HFFc6 (cell line): ENCODE measurements around the gene SEPTIN8. TPM values are rescaled to one million over a fixed set of nuclear protein-coding genes. Genes with fewer than 3 reads are reported as not detected.

Experiments
- DNase-seq: peaks from one replicate; pipeline ENCODE4 v3.0.0-alpha.2; 2018
- H3K27ac Mint-ChIP-seq: 2 replicates; pipeline ENCODE4 v1.8.0; 2020; ENCODE audit warnings: mild to moderate bottlenecking, mixed read lengths
- H3K27me3 Mint-ChIP-seq: 2 replicates; pipeline ENCODE4 v1.8.0; 2021; ENCODE audit warnings: mild to moderate bottlenecking, moderate library complexity, mixed read lengths; ENCODE audit not compliant: insufficient read depth
- H3K36me3 Mint-ChIP-seq: 2 replicates; pipeline ENCODE4 v1.8.0; 2021; ENCODE audit warnings: low read depth, mixed read lengths
- H3K4me1 Mint-ChIP-seq: 2 replicates; pipeline ENCODE4 v1.8.0; 2020; ENCODE audit warnings: low read depth, mixed read lengths
- H3K4me3 Mint-ChIP-seq: 2 replicates; pipeline ENCODE4 v1.8.0; 2020; ENCODE audit warnings: mild to moderate bottlenecking, moderate library complexity, mixed read lengths
- H3K9me3 Mint-ChIP-seq: 2 replicates; pipeline ENCODE4 v1.8.0; 2020; ENCODE audit warnings: mild to moderate bottlenecking, mixed read lengths
- total RNA-seq, 6 experiments: library from RNA; stranded (reverse); fragmentation: NEBNext Ultra II Directional; extraction: Animal tissue kit (Norgen Biotek cat#: 25700); gene quantifications; 2 replicates in 1 of 6; 3 replicates in 5 of 6; pipeline ENCODE4 v1.2.3, GENCODE V29; 2021
- TF ChIP-seq, protein P1 (sequence below): fragments of 200-600 bp; sonication (generic); IDR thresholded peaks from 2 replicates; pipeline ENCODE4 v1.5.0; 2021; ENCODE audit warnings: antibody characterized with exemption, mild to moderate bottlenecking

Gene SEPTIN8
- total RNA-seq, 6 experiments from 2014 or later: 53.9 to 67.1 (median 59.2) TPM

DNA sequence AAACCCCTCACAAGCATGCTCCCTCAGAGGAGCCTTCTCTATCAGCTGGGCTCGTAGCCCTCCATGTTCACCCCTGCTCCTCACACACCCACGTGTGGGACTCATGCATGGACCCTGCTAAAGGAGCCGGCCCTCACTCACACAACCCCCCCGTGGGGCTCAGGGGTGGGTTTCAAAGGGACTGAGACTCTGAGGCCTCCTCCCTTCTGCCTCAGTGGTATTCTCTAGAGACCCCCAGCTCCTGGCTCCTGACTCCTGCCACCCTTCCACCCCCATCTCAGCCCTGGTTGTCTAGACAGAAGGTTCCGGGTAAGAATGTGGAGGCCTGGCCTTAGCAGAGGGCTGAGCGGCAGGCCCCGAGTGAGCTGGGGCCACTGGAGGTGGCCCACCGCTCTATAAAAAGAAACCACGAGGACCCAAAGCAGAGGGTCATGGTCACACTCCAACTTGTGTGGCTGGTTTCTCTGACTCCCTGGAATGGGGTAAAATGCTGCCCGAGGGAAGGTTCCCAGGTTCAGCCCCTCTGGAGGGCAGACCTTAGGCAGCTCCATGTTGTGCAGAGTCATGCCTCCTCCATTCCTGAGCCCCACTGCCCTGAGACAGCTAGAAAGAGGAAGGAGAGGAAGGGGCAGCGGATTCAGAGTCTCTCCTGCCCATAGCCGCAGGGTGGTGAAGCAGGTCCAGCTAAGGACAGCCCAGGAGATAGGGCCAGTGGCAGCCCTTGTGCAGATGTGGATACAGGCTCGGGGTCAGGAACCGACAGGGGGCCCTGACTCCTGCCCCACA, 10.8 kb downstream of the SEPTIN8 start:
- no peak overlapping the region for H3K4me3 Mint-ChIP-seq
- peaks cover 2% of the 10 kb centered on the region for H3K27me3 Mint-ChIP-seq
- H3K27ac Mint-ChIP-seq: peak overlapping the region; percentile 50; the same call in 1 of the 2 replicates
- no peaks in the 10 kb centered on the region for H3K9me3 Mint-ChIP-seq
- DNase-seq: no peak
- H3K4me1 Mint-ChIP-seq: peaks cover 29% of the 10 kb centered on the region
- TF ChIP-seq, protein P1, sequence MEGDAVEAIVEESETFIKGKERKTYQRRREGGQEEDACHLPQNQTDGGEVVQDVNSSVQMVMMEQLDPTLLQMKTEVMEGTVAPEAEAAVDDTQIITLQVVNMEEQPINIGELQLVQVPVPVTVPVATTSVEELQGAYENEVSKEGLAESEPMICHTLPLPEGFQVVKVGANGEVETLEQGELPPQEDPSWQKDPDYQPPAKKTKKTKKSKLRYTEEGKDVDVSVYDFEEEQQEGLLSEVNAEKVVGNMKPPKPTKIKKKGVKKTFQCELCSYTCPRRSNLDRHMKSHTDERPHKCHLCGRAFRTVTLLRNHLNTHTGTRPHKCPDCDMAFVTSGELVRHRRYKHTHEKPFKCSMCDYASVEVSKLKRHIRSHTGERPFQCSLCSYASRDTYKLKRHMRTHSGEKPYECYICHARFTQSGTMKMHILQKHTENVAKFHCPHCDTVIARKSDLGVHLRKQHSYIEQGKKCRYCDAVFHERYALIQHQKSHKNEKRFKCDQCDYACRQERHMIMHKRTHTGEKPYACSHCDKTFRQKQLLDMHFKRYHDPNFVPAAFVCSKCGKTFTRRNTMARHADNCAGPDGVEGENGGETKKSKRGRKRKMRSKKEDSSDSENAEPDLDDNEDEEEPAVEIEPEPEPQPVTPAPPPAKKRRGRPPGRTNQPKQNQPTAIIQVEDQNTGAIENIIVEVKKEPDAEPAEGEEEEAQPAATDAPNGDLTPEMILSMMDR: no peak
- peaks cover 8% of the 10 kb centered on the region; the same call in 1 of the 2 replicates for H3K36me3 Mint-ChIP-seq

DNA sequence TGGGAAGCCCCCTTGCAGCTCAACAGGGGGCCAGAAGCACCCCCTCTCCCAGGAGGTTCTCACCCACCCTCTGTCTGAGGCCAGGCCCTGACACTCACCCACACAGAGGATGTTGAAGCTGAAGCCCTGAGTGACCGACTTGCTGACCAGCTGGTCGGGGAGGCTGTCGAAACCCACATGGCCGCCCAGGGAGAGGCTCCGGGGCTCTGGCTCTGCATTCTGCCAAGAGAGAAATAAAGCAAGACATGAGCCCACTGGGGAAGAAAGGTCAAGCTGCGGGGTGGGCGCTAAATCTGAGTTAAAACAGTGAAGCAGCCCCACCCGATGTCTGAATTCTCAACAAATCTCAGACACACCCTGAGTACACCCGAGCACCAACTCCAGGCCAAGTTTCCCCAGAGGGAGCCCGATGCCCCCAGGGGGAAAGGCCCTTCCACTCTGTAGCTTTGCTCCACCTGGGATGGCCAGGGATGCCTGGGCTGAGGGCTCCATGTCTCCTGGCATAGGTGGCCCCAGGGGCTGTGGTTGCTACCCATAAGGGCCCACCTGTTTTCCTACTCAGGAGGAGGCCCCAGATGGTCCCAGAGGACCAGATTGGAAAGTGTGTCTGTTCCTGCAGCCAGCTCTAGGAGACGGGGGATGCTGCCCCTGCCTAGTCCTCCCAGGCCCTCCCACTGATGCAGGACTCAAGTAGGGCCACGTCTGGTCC, 11.6 kb downstream of the SEPTIN8 start:
- Mint-ChIP-seq H3K36me3 (peaks cover 8% of the 10 kb centered on the region; the same call in 1 of the 2 replicates), H3K4me3 (no peak overlapping the region), H3K4me1 (peaks cover 29% of the 10 kb centered on the region), H3K27me3 (peaks cover 2% of the 10 kb centered on the region), H3K27ac (no peak overlapping the region), H3K9me3 (no peaks in the 10 kb centered on the region)
- no peak for DNase-seq
- TF ChIP-seq, protein P1: no peak

DNA sequence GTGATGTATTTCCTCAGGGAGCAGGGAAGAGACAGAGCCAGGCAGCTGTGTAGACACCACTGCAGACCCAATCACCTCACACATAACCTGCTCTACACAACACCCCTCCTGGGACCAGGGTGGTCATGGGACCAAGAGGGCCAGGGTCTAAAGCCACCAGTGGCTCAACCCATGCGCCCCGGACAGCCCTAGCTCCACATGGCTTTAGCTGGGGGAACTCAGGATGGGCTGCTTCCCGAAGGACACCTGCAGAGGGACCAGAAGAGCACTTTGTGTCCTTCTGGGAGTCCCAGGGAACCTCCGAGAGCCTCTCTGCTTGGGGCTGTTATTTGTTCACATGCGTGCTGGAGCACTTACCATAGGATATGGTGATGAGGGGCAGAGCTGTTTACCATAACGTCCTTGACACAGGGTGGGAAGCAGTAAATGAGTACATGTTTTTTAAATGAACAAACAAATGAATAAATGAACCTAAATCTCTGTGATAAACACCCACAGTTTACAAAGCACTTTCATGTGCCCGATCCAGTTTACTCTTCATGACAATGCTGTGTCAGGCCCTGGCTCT, 12.3 kb downstream of the SEPTIN8 start:
- Mint-ChIP-seq H3K36me3 (peaks cover 8% of the 10 kb centered on the region; the same call in 1 of the 2 replicates), H3K27ac (no peak overlapping the region), H3K9me3 (no peaks in the 10 kb centered on the region), H3K4me3 (no peak overlapping the region), H3K4me1 (peaks cover 29% of the 10 kb centered on the region), H3K27me3 (peaks cover 2% of the 10 kb centered on the region)
- no peak for DNase-seq
- TF ChIP-seq, protein P1: no peak

DNA sequence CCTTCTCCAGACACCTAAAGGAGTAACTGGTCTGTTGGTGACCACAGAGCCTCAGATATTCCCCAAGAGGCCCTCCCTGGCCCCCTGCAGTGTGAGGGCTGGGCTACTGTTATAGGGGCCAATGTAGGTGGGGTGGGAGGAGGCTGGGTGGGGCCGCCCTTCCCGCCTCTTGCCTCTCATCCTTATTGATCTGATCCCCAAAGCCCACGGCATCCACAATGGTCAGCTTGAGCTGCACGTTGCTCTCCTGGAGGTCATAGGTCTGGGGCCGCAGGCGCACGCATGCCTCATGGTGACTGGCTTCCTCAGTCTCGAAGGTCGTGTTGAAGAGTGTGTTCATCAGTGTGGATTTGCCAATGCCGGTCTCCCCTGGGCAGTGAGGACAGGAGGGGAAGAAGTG, 13.0 kb downstream of the SEPTIN8 start:
- Mint-ChIP-seq H3K4me3 (no peak overlapping the region), H3K36me3 (peaks cover 8% of the 10 kb centered on the region), H3K9me3 (no peaks in the 10 kb centered on the region), H3K4me1 (peaks cover 24% of the 10 kb centered on the region), H3K27ac (no peak overlapping the region), H3K27me3 (peaks cover 2% of the 10 kb centered on the region)
- TF ChIP-seq, protein P1: no peak
- no peak for DNase-seq

DNA sequence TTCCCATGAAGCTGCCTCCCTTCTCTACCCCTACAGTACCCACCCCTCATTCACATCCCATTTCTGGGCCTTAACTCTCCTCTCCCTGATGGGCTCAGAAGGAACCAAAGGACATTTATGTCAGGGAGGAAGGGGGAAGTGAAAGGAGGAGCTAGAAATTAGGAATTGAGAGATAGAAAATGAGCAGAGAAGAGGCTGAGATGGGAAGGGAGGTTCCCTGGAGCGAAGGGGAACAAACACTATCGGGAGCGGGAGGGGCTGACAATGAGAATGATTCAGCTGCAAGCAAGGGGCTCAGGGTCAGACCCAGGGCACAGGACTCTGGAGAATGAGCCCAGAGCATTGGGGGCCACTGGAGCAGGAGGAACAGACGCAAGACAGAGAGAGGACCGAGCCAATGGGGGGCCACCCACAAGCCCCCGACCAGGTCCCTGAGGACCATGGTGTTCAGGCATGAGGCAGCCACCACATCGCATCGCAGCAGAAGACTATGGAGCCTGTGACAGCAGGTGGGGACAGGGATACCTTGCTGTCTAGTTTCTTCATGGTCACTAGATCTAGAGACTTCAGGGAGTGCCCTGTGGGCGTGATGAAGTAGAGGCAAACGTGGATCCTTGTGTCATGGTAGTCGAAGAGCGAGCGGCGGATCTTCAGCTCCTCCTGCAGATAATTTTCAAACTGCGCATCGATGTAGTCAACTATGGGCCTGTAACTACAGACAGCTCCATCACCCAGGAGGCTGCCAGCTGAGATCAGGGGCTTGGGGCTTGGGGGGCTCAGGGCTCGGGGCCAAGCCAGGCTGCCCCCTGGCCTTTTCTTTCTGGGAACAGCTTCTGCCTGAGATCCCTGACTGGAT, 13.6 kb downstream of the SEPTIN8 start:
- no peak for DNase-seq
- Mint-ChIP-seq H3K4me3 (no peak overlapping the region), H3K36me3 (peaks cover 14% of the 10 kb centered on the region), H3K9me3 (no peaks in the 10 kb centered on the region), H3K27me3 (peaks cover 2% of the 10 kb centered on the region), H3K4me1 (peaks cover 18% of the 10 kb centered on the region), H3K27ac (no peak overlapping the region)
- TF ChIP-seq, protein P1: no peak
